ENCODE results near the gene CFI. TPM values are rescaled to one million over a fixed set of nuclear protein-coding genes. Genes with fewer than 3 reads are reported as not detected.

Gene CFI
- total and polyA plus RNA-seq, 2 of the 4 experiments (the other 2 are of a cell fraction): 0.12 to 0.18 TPM

- no peak for TF ChIP-seq CTCF (conservative IDR thresholded peaks at IDR 0.05; ENCODE audit: low read depth, low read length)
- no peak for TF ChIP-seq USF2 (IDR thresholded peaks at IDR 0.05; ENCODE audit: low read depth, low read length)
- TF ChIP-seq, protein P1, sequence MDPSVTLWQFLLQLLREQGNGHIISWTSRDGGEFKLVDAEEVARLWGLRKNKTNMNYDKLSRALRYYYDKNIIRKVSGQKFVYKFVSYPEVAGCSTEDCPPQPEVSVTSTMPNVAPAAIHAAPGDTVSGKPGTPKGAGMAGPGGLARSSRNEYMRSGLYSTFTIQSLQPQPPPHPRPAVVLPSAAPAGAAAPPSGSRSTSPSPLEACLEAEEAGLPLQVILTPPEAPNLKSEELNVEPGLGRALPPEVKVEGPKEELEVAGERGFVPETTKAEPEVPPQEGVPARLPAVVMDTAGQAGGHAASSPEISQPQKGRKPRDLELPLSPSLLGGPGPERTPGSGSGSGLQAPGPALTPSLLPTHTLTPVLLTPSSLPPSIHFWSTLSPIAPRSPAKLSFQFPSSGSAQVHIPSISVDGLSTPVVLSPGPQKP (IDR thresholded peaks at IDR 0.05; ENCODE audit: borderline replicate concordance, low read depth, low read length): no peak
- no peak for TF ChIP-seq BHLHE40 (IDR thresholded peaks at IDR 0.05; ENCODE audit: low read depth, low read length)
- no peak for TF ChIP-seq SMC3 (IDR thresholded peaks at IDR 0.05; ENCODE audit: low read depth, low read length)
- Histone ChIP-seq H2BK15ac (ENCODE audit: low read depth, low read length) (0 out of 3 replicates have a peak overlapping the region, but pooled peaks have one; percentile 36), H4K20me1 (ENCODE audit: insufficient read depth, low read length) (no peaks in the 10 kb centered on the region), H3K4me1 (ENCODE audit: control insufficient read depth, insufficient read depth, low read length) (peaks cover 7% of the 10 kb centered on the region), H3K79me1 (ENCODE audit: low read depth in 1 of 2, low read length in 2 of 2) (no peaks in the 10 kb centered on the region), H2AFZ (replicated peaks; ENCODE audit: low read length, poor library complexity) (no peak overlapping the region), H3K27me3 (ENCODE audit: control insufficient read depth, insufficient read depth, low read length) (no peaks in the 10 kb centered on the region), H3K18ac (ENCODE audit: low read depth, low read length) (peak overlapping the region; percentile 92), H2AK5ac (ENCODE audit: low read depth, low read length) (no peak overlapping the region), H3K27ac (ENCODE audit: insufficient read depth, low read length) (peak overlapping the region; percentile 80; the same call in 1 of the 2 replicates), H3K14ac (replicated peaks; ENCODE audit: low read depth, low read length) (peak overlapping the region; percentile 72; the same call in 1 of the 2 replicates), H4K8ac (ENCODE audit: low read depth in 2 of 2, low read length in 2 of 2) (peak overlapping the region; percentile 85 to 86), H3K56ac (ENCODE audit: extremely low read depth, insufficient read depth, low read length) (no peak overlapping the region), H3K9ac (ENCODE audit: low read depth, low read length) (peak overlapping the region; percentile 64; the same call in 1 of the 2 replicates), H4K5ac (ENCODE audit: low read depth, low read length) (peak overlapping the region; percentile 81), H3K9me1 (ENCODE audit: insufficient read depth, low read length) (no peaks in the 10 kb centered on the region), H2BK5ac (ENCODE audit: low read depth, low read length, poor library complexity, severe bottlenecking) (peak overlapping the region; percentile 70), H3K9me3 (ENCODE audit: control insufficient read depth, insufficient read depth, low read length) (no peaks in the 10 kb centered on the region), H3K4ac (ENCODE audit: low read depth, low read length) (peak overlapping the region; percentile 36; the same call in 1 of the 2 replicates), H3K36me3 (ENCODE audit: control insufficient read depth, insufficient read depth, low read length) (no peaks in the 10 kb centered on the region), H2BK20ac (ENCODE audit: low read depth, low read length) (no peak overlapping the region), H2BK120ac (ENCODE audit: low read depth, low read length) (peak overlapping the region; percentile 61), H2AK9ac (replicated peaks; ENCODE audit: low read depth, low read length, poor library complexity) (no peak overlapping the region), H3K4me3 (ENCODE audit: insufficient read depth, low read depth, low read length) (no peak overlapping the region), H4K91ac (ENCODE audit: insufficient read depth, low read depth, low read length) (peak overlapping the region; percentile 31; the same call in 1 of the 2 replicates), H3K4me2 (ENCODE audit: low read depth, low read length) (peak overlapping the region; percentile 65; the same call in 1 of the 2 replicates), H3K23ac (ENCODE audit: low read depth, low read length) (no peak overlapping the region; the same call in 1 of the 2 replicates)
- ChIA-PET CTCF (no interaction called here), POLR2A (ENCODE audit: unreplicated experiment) (no interaction called here)
- dilution Hi-C loops (cut with HindIII; ENCODE audit: low sequenced_read_pairs, unreplicated experiment): no loop called here
- DNase-seq (peak; percentile 50), ATAC-seq (ENCODE audit: low read depth) (peak; percentile 92)
- BruUV-seq (replicated peaks): no TSS peak
- WGBS, 2 experiments (ENCODE audit: extremely low coverage in 2 of 2, insufficient read length in 1 of 2): no CpG with 5 or more reads among the region's 7 CpGs
- intact Hi-C loops (cut with micrococcal nuclease): no loop called here
- in situ Hi-C loops (cut with MboI; ENCODE audit: low sequenced_read_pairs): no loop called here
These were observed 66.0 kb downstream of the CFI start for GRCh38 chr4:109735566-109736365.
